Endothelial cell of umbilical vein (primary cell): ENCODE measurements around the gene PLXNA4. TPM values are rescaled to one million over a fixed set of nuclear protein-coding genes. Genes with fewer than 3 reads are reported as not detected.

ENCODE experiments used
- BruUV-seq: library from RNA; stranded (reverse); fragments of 400-500 nt; replicated peaks from 2 replicates; lab custom pipeline; 2021; lab: Mats Ljungman, UMichigan
- CTCF ChIA-PET: fragments of 300-600, 350-600 bp; sonication (Branson Sonifier 250); formaldehyde crosslinking; loops from one replicate; lab custom pipeline; 2021; ENCODE audit warnings: antibody characterized with exemption, inconsistent platforms; lab: Charles Lee
- POLR2A ChIA-PET: fragments of 300-600, 350-600 bp; sonication (Branson Sonifier 250); formaldehyde crosslinking; loops from one replicate; lab custom pipeline; 2021; ENCODE audit warnings: antibody characterized with exemption, inconsistent platforms; lab: Charles Lee
- DNase-seq: peaks from one replicate; pipeline ENCODE4 v3.0.0-alpha.2; 2011; ENCODE audit warnings: low read depth, low spot score
- FAIRE-seq: peaks from 2 replicates; lab custom pipeline; 2011; peaks lifted over from hg19 to GRCh38; lab: Jason Lieb, UNC
- H2AFZ ChIP-seq: 2 replicates; pipeline ENCODE4 v1.6.0; 2012; ENCODE audit warnings: low read depth, low read length, control low read depth, inconsistent platforms
- H3K27ac ChIP-seq: 2 replicates; pipeline ENCODE4 v1.5.1; 2011; ENCODE audit warnings: low read depth, mild to moderate bottlenecking, control low read depth, low read length, moderate library complexity; ENCODE audit not compliant: insufficient read depth
- H3K27me3 ChIP-seq, 2 experiments: 2 replicates each; pipeline versions ENCODE4 v1.6.0 to v1.6.1; 2011; ENCODE audit warnings: low read length in 2 of 2, mixed read lengths in 1 of 2; ENCODE audit not compliant: control insufficient read depth in 2 of 2, insufficient read depth in 2 of 2
- H3K36me3 ChIP-seq, 2 experiments: 2 replicates in 1 of 2; 3 replicates in 1 of 2; pipeline ENCODE4 v1.5.1; 2011; ENCODE audit warnings: low read length in 2 of 2, mild to moderate bottlenecking in 1 of 2, moderate library complexity in 1 of 2; ENCODE audit not compliant: control insufficient read depth in 2 of 2, insufficient read depth in 2 of 2; ENCODE audit errors: extremely low read depth in 1 of 2
- H3K4me1 ChIP-seq: 3 replicates; pipeline ENCODE4 v1.5.1; 2011; ENCODE audit warnings: mild to moderate bottlenecking, low read length; ENCODE audit not compliant: control insufficient read depth, insufficient read depth; ENCODE audit errors: extremely low read depth
- H3K4me2 ChIP-seq: 2 replicates; pipeline ENCODE4 v1.6.1; 2011; ENCODE audit warnings: low read length, control low read depth, mixed read lengths; ENCODE audit not compliant: insufficient read depth
- H3K4me3 ChIP-seq, 3 experiments: fragments of 200-600 bp in 1 of 3; sonication (generic), shearing (Covaris generic) in 1 of 3; replicated peaks in 1 of 3; 2 replicates each; pipeline ENCODE4 v1.5.1; 2011 to 2016; ENCODE audit warnings: control low read depth in 3 of 3, low read length in 3 of 3, mild to moderate bottlenecking in 2 of 3, inconsistent platforms in 1 of 3, low read depth in 1 of 3, moderate library complexity in 1 of 3; ENCODE audit not compliant: insufficient read depth in 1 of 3
- H3K79me2 ChIP-seq: 2 replicates; pipeline ENCODE4 v1.6.0; 2012; ENCODE audit warnings: low read length, inconsistent platforms; ENCODE audit not compliant: control insufficient read depth, insufficient read depth
- H3K9ac ChIP-seq: replicated peaks from 2 replicates; pipeline ENCODE3; 2011; ENCODE audit warnings: low read length, control low read depth; ENCODE audit not compliant: insufficient read depth; ENCODE audit errors: extremely low read depth
- H3K9me1 ChIP-seq: replicated peaks from 3 replicates; pipeline ENCODE4 v1.6.0; 2011; ENCODE audit warnings: mild to moderate bottlenecking, low read length; ENCODE audit not compliant: control insufficient read depth, insufficient read depth; ENCODE audit errors: extremely low read depth
- H3K9me3 ChIP-seq: replicated peaks from 2 replicates; pipeline ENCODE4 v1.5.1; 2012; ENCODE audit warnings: low read length, inconsistent platforms; ENCODE audit not compliant: control insufficient read depth, insufficient read depth
- H4K20me1 ChIP-seq: replicated peaks from 2 replicates; pipeline ENCODE3; 2011; ENCODE audit warnings: mild to moderate bottlenecking, low read length; ENCODE audit not compliant: control insufficient read depth, insufficient read depth; ENCODE audit errors: extremely low read depth
- EZH2 ChIP-seq: IDR thresholded peaks from 2 replicates; pipeline ENCODE4 v1.6.1; 2012; ENCODE audit warnings: borderline replicate concordance, low read depth, mild to moderate bottlenecking, moderate library complexity, low read length, inconsistent platforms; ENCODE audit not compliant: severe bottlenecking
- FOS ChIP-seq: IDR thresholded peaks from 2 replicates; pipeline ENCODE4 v1.6.1; 2011; ENCODE audit warnings: mild to moderate bottlenecking, low read length, moderate library complexity, borderline replicate concordance; ENCODE audit not compliant: insufficient read depth
- GATA2 ChIP-seq: IDR thresholded peaks from 2 replicates; pipeline ENCODE4 v1.7.0; 2011; ENCODE audit warnings: low read depth, mild to moderate bottlenecking, moderate library complexity, mixed read lengths, low read length; ENCODE audit not compliant: insufficient read length, insufficient read depth
- JUN ChIP-seq: IDR thresholded peaks from 2 replicates; pipeline ENCODE4 v1.6.1; 2011; ENCODE audit warnings: borderline replicate concordance, low read depth; ENCODE audit not compliant: insufficient read length, insufficient read depth
- MYC ChIP-seq: IDR thresholded peaks from one replicate; pipeline ENCODE4 v1.6.1; 2011; ENCODE audit warnings: mild to moderate bottlenecking, low read depth, low read length
- POLR2A ChIP-seq: IDR thresholded peaks from 2 replicates; pipeline ENCODE4 v1.6.1; 2012; ENCODE audit warnings: low read depth, mild to moderate bottlenecking, control low read depth, low read length
- POLR2AphosphoS5 ChIP-seq: IDR thresholded peaks from 2 replicates; pipeline ENCODE4 v1.6.1; 2012; ENCODE audit warnings: low read depth, mild to moderate bottlenecking, control low read depth, low read length, moderate library complexity; ENCODE audit not compliant: insufficient read depth
- dilution Hi-C: fragments of 300-500 bp; cut with MboI; formaldehyde crosslinking; loops from one replicate; pipeline ENCODE4 v1.15.0; 2019; ENCODE audit warnings: low sequenced_read_pairs; ENCODE audit not compliant: extremely low pct_ligation_motif_present
- intact Hi-C: fragments of 100-400 bp; cut with micrococcal nuclease; formaldehyde crosslinking; loops from one replicate; pipeline ENCODE4 v1.10.0; 2022
- polyA plus RNA-seq, 4 experiments: library from polyadenylated mRNA; depleted of rRNA in 3 of 4; stranded (reverse) in 3 of 4; unstranded in 1 of 4; fragments of >200 nt; gene quantifications; 2 replicates each; pipeline versions ENCODE4 v1.2.1 to v1.2.3, GENCODE V29; 2011 to 2012; ENCODE audit warnings: missing spikeins in 1 of 4
- total RNA-seq: library from RNA; stranded (reverse); gene quantifications from 2 replicates; pipeline ENCODE4 v1.2.3, GENCODE V29; 2021
- TF ChIP-seq, protein P1 (sequence below): IDR thresholded peaks from 2 replicates; pipeline ENCODE4 v1.6.1; 2011; ENCODE audit not compliant: insufficient read depth, insufficient read length
- TF ChIP-seq, protein P2 (sequence below), 2 donors: IDR thresholded peaks; 1 replicate in 1 of 2; 2 replicates in 1 of 2; pipeline ENCODE4 v1.5.1; 2011; ENCODE audit warnings: low read length in 2 of 2, mild to moderate bottlenecking in 2 of 2, moderate library complexity in 2 of 2, control low read depth in 1 of 2, inconsistent platforms in 1 of 2, low read depth in 1 of 2; ENCODE audit not compliant: insufficient read depth in 1 of 2; ENCODE audit errors: extremely low read depth in 1 of 2

The PLXNA4 gene
- total and polyA plus RNA-seq, 2 donors (not counting 3 experiments of a cell fraction or from before 2014, with no cell fraction given) = 12.1 to 20.4 TPM

DNA sequence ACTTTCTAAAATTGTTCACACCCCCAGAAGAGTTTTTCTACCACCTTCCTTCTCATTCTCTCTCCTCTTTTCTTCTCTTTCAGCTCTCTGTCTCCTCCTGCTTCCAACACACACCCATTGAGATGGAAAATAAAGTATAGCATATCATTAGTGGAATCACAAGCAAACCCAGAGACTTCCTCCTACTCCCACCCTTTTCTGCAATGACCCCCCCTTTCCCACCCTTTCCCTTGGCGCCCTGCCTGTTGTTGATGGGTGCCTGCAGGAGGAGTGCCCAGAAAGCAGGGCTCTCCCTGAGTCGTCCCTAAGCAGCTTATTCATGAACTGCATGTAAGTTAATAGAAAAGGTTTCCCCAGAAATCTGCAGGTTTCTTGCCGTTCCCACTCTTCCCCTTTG lies 300.0 kb downstream of the PLXNA4 start:
- Histone ChIP-seq H3K79me2 (no peaks in the 10 kb centered on the region), H3K36me3 (no peaks in the 10 kb centered on the region), H3K9me1 (no peaks in the 10 kb centered on the region), H3K4me3 (no peak overlapping the region), H3K9me3 (no peaks in the 10 kb centered on the region), H3K27me3 (no peaks in the 10 kb centered on the region), H3K9ac (no peak overlapping the region), H3K27ac (no peak overlapping the region), H2AFZ (no peak overlapping the region), H4K20me1 (no peaks in the 10 kb centered on the region), H3K4me2 (no peak overlapping the region), H3K4me1 (no peaks in the 10 kb centered on the region)
- no TSS peak for BruUV-seq
- dilution Hi-C loops (no loop called here), intact Hi-C loops (no loop called here)
- DNase-seq (no peak), FAIRE-seq (no peak)
- POLR2A ChIA-PET = no interaction called here
- TF ChIP-seq EZH2 = no peak
- TF ChIP-seq GATA2 = no peak
- TF ChIP-seq POLR2A = no peak
- TF ChIP-seq MYC = no peak
- TF ChIP-seq, protein P1, sequence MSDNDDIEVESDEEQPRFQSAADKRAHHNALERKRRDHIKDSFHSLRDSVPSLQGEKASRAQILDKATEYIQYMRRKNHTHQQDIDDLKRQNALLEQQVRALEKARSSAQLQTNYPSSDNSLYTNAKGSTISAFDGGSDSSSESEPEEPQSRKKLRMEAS = no peak
- TF ChIP-seq, protein P2, sequence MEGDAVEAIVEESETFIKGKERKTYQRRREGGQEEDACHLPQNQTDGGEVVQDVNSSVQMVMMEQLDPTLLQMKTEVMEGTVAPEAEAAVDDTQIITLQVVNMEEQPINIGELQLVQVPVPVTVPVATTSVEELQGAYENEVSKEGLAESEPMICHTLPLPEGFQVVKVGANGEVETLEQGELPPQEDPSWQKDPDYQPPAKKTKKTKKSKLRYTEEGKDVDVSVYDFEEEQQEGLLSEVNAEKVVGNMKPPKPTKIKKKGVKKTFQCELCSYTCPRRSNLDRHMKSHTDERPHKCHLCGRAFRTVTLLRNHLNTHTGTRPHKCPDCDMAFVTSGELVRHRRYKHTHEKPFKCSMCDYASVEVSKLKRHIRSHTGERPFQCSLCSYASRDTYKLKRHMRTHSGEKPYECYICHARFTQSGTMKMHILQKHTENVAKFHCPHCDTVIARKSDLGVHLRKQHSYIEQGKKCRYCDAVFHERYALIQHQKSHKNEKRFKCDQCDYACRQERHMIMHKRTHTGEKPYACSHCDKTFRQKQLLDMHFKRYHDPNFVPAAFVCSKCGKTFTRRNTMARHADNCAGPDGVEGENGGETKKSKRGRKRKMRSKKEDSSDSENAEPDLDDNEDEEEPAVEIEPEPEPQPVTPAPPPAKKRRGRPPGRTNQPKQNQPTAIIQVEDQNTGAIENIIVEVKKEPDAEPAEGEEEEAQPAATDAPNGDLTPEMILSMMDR (IDR thresholded peaks at IDR 0.05; ENCODE audit: extremely low read depth in 1 of 2, insufficient read depth in 1 of 2, low read depth in 1 of 2, low read length in 2 of 2) = no peak
- no peak for TF ChIP-seq FOS
- no peak for TF ChIP-seq JUN
- no peak for TF ChIP-seq POLR2AphosphoS5
- CTCF ChIA-PET = interaction anchor here (0.8 to 1.2 kb wide), 3 partner anchors 10 to 20 kb away, joined by 3 to 4 read pairs (median 3); no protein-coding TSS in a partner anchor
